ENCODE measurements around the gene KLHL4.
"Not testable (repeated sequence)": the region's sequence is repeated elsewhere in the genome, so short reads cannot be mapped to it uniquely, and the experiment has no call there.

KLHL4 gene

GRCh38 chrX:87664381-87664780 is 146.8 kb downstream of the KLHL4 start:
- DNase-seq (ENCODE audit: low read depth), result no peak

GRCh38 chrX:87679849-87680248 is 162.2 kb downstream of the KLHL4 start:
- DNase-seq (ENCODE audit: low read depth), result no peak

GRCh38 chrX:87687703-87688102 is 170.1 kb downstream of the KLHL4 start:
- no peak for DNase-seq (ENCODE audit: low read depth)

GRCh38 chrX:87688113-87688748 is 170.6 kb downstream of the KLHL4 start:
- DNase-seq (ENCODE audit: low read depth), result not testable (repeated sequence)

GRCh38 chrX:87689218-87689617 is 171.6 kb downstream of the KLHL4 start:
- not testable (repeated sequence) for DNase-seq (ENCODE audit: low read depth)

- DNase-seq (ENCODE audit: low read depth), result no peak
Observed at GRCh38 chrX:87693204-87693603, 175.6 kb downstream of the KLHL4 start.

- DNase-seq (ENCODE audit: low read depth), result no peak
Observed at GRCh38 chrX:87697409-87697808, 179.8 kb downstream of the KLHL4 start.

GRCh38 chrX:87702795-87703194 is 185.2 kb downstream of the KLHL4 start:
- no peak for DNase-seq (ENCODE audit: low read depth)

- DNase-seq (ENCODE audit: low read depth), result not testable (repeated sequence)
Observed at GRCh38 chrX:87703469-87703868, 185.9 kb downstream of the KLHL4 start.

- no peak for DNase-seq (ENCODE audit: low read depth)
Observed at GRCh38 chrX:87706134-87706533, 188.5 kb downstream of the KLHL4 start.

GRCh38 chrX:87710580-87710979 is 193.0 kb downstream of the KLHL4 start:
- no peak for DNase-seq (ENCODE audit: low read depth)
